ENCODE data around the gene ELAPOR1.

DNA sequence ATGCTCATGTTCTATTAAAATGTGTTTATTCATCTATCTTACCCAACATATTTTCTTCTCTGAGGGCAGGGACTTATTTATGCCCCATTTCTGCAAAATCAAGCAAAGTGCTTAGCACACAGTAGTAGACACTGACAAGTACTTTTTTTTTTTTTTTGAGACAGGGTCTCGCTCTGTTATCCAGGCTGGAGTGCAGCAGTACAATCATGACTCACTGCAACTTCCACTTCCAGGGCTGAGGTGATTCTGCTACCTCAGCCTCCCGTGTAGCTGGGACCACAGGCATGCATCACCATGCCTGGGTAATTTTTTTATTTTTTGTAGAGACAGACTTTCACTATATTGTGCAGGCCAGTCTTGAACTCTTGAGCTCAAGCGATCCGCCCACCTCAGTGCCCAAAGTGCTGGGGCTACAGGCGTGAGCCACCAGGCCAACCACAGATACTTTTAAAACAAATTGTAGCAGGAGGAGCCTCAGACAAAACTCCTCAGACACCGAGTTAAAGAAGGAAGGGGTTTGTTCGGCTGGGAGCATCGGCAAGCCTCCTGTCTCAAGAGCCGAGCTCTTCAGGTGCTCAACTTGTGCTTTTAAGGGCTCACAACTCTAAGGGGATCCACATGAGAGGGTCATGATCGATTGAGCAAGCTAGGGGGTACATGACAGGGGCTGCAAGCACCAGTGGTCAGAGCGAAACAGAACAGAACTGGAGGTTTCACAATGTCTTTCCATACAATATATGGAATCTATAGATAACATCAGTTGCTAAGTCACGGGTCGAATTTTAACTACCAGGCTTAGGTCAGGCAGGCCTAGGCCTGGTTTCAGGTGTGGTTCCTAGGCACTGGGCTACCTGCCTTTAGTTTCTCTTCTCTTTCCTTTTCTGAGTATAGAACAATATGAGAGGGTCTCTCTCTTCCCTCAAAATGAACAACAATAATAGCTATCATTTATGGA lies 29.1 kb upstream of the ELAPOR1 start:
- TF ChIP-seq ZBTB7A (IDR thresholded peaks at IDR 0.05; ENCODE audit: low read depth) (no peak), TEAD4 (IDR thresholded peaks at IDR 0.05) (no peak), EP300 (IDR thresholded peaks at IDR 0.05; ENCODE audit: borderline replicate concordance) (no peak), YY1 (IDR thresholded peaks at IDR 0.05; ENCODE audit: low read depth) (no peak)
